Gastroesophageal sphincter (tissue), 3 donors: ENCODE results near the gene KLHL2.
"Not testable (repeated sequence)": the region's sequence is repeated elsewhere in the genome, so short reads cannot be mapped to it uniquely, and the experiment has no call there.

ENCODE experiments used
- CTCF ChIP-seq, 4 experiments: fragments of 200-600 bp in 2 of 4; fragments of 450-650 bp in 2 of 4; sonication (generic) in 1 of 4; IDR thresholded peaks; one replicate each; pipeline ENCODE4 v1.5.1; 2017 to 2019; ENCODE audit warnings: antibody characterized with exemption in 4 of 4, mild to moderate bottlenecking in 2 of 4, moderate library complexity in 2 of 4
- EP300 ChIP-seq: sonication (generic); formaldehyde crosslinking; IDR thresholded peaks from one replicate; pipeline ENCODE4 v1.6.1; 2017; ENCODE audit warnings: antibody characterized with exemption, mild to moderate bottlenecking
- POLR2A ChIP-seq, 2 donors: fragments of 450-650 bp; IDR thresholded peaks; one replicate each; pipeline ENCODE4 v1.6.1; 2017; ENCODE audit warnings: antibody characterized with exemption in 2 of 2, mild to moderate bottlenecking in 2 of 2, moderate library complexity in 1 of 2
- POLR2AphosphoS5 ChIP-seq: sonication (generic); formaldehyde crosslinking; IDR thresholded peaks from one replicate; pipeline ENCODE4 v1.6.1; 2017; ENCODE audit warnings: antibody characterized with exemption

GRCh38 chr4:165215034-165215751 is 7.8 kb downstream of the KLHL2 start:
- peak; percentile 28 for TF ChIP-seq POLR2AphosphoS5
- not testable (repeated sequence) for TF ChIP-seq CTCF (IDR thresholded peaks at IDR 0.05); POLR2A (IDR thresholded peaks at IDR 0.05); EP300
